Endothelial cell of umbilical vein (primary cell): ENCODE results near the gene THEMIS2. TPM values are rescaled to one million over a fixed set of nuclear protein-coding genes. Genes with fewer than 3 reads are reported as not detected.
A peak's percentile ranks its signal among the peaks of the same experiment; 100 is the strongest.

Source experiments
- BruUV-seq: library from RNA; stranded (reverse); fragments of 400-500 nt; replicated peaks from 2 replicates; lab custom pipeline; 2021; lab: Mats Ljungman, UMichigan
- CTCF ChIA-PET: fragments of 300-600, 350-600 bp; sonication (Branson Sonifier 250); formaldehyde crosslinking; loops from one replicate; lab custom pipeline; 2021; ENCODE audit warnings: antibody characterized with exemption, inconsistent platforms; lab: Charles Lee
- POLR2A ChIA-PET: fragments of 300-600, 350-600 bp; sonication (Branson Sonifier 250); formaldehyde crosslinking; loops from one replicate; lab custom pipeline; 2021; ENCODE audit warnings: antibody characterized with exemption, inconsistent platforms; lab: Charles Lee
- DNase-seq: peaks from one replicate; pipeline ENCODE4 v3.0.0-alpha.2; 2011; ENCODE audit warnings: low read depth, low spot score
- FAIRE-seq: peaks from 2 replicates; lab custom pipeline; 2011; peaks lifted over from hg19 to GRCh38; lab: Jason Lieb, UNC
- H2AFZ ChIP-seq: 2 replicates; pipeline ENCODE4 v1.6.0; 2012; ENCODE audit warnings: low read depth, low read length, control low read depth, inconsistent platforms
- H3K27ac ChIP-seq: 2 replicates; pipeline ENCODE4 v1.5.1; 2011; ENCODE audit warnings: low read depth, mild to moderate bottlenecking, control low read depth, low read length, moderate library complexity; ENCODE audit not compliant: insufficient read depth
- H3K27me3 ChIP-seq, 2 experiments: 2 replicates each; pipeline versions ENCODE4 v1.6.0 to v1.6.1; 2011; ENCODE audit warnings: low read length in 2 of 2, mixed read lengths in 1 of 2; ENCODE audit not compliant: control insufficient read depth in 2 of 2, insufficient read depth in 2 of 2
- H3K36me3 ChIP-seq, 2 experiments: 2 replicates in 1 of 2; 3 replicates in 1 of 2; pipeline ENCODE4 v1.5.1; 2011; ENCODE audit warnings: low read length in 2 of 2, mild to moderate bottlenecking in 1 of 2, moderate library complexity in 1 of 2; ENCODE audit not compliant: control insufficient read depth in 2 of 2, insufficient read depth in 2 of 2; ENCODE audit errors: extremely low read depth in 1 of 2
- H3K4me1 ChIP-seq: 3 replicates; pipeline ENCODE4 v1.5.1; 2011; ENCODE audit warnings: mild to moderate bottlenecking, low read length; ENCODE audit not compliant: control insufficient read depth, insufficient read depth; ENCODE audit errors: extremely low read depth
- H3K4me2 ChIP-seq: 2 replicates; pipeline ENCODE4 v1.6.1; 2011; ENCODE audit warnings: low read length, control low read depth, mixed read lengths; ENCODE audit not compliant: insufficient read depth
- H3K4me3 ChIP-seq, 3 experiments: fragments of 200-600 bp in 1 of 3; sonication (generic), shearing (Covaris generic) in 1 of 3; replicated peaks in 1 of 3; 2 replicates each; pipeline ENCODE4 v1.5.1; 2011 to 2016; ENCODE audit warnings: control low read depth in 3 of 3, low read length in 3 of 3, mild to moderate bottlenecking in 2 of 3, inconsistent platforms in 1 of 3, low read depth in 1 of 3, moderate library complexity in 1 of 3; ENCODE audit not compliant: insufficient read depth in 1 of 3
- H3K79me2 ChIP-seq: 2 replicates; pipeline ENCODE4 v1.6.0; 2012; ENCODE audit warnings: low read length, inconsistent platforms; ENCODE audit not compliant: control insufficient read depth, insufficient read depth
- H3K9ac ChIP-seq: replicated peaks from 2 replicates; pipeline ENCODE3; 2011; ENCODE audit warnings: low read length, control low read depth; ENCODE audit not compliant: insufficient read depth; ENCODE audit errors: extremely low read depth
- H3K9me1 ChIP-seq: replicated peaks from 3 replicates; pipeline ENCODE4 v1.6.0; 2011; ENCODE audit warnings: mild to moderate bottlenecking, low read length; ENCODE audit not compliant: control insufficient read depth, insufficient read depth; ENCODE audit errors: extremely low read depth
- H3K9me3 ChIP-seq: replicated peaks from 2 replicates; pipeline ENCODE4 v1.5.1; 2012; ENCODE audit warnings: low read length, inconsistent platforms; ENCODE audit not compliant: control insufficient read depth, insufficient read depth
- H4K20me1 ChIP-seq: replicated peaks from 2 replicates; pipeline ENCODE3; 2011; ENCODE audit warnings: mild to moderate bottlenecking, low read length; ENCODE audit not compliant: control insufficient read depth, insufficient read depth; ENCODE audit errors: extremely low read depth
- EZH2 ChIP-seq: IDR thresholded peaks from 2 replicates; pipeline ENCODE4 v1.6.1; 2012; ENCODE audit warnings: borderline replicate concordance, low read depth, mild to moderate bottlenecking, moderate library complexity, low read length, inconsistent platforms; ENCODE audit not compliant: severe bottlenecking
- FOS ChIP-seq: IDR thresholded peaks from 2 replicates; pipeline ENCODE4 v1.6.1; 2011; ENCODE audit warnings: mild to moderate bottlenecking, low read length, moderate library complexity, borderline replicate concordance; ENCODE audit not compliant: insufficient read depth
- GATA2 ChIP-seq: IDR thresholded peaks from 2 replicates; pipeline ENCODE4 v1.7.0; 2011; ENCODE audit warnings: low read depth, mild to moderate bottlenecking, moderate library complexity, mixed read lengths, low read length; ENCODE audit not compliant: insufficient read length, insufficient read depth
- JUN ChIP-seq: IDR thresholded peaks from 2 replicates; pipeline ENCODE4 v1.6.1; 2011; ENCODE audit warnings: borderline replicate concordance, low read depth; ENCODE audit not compliant: insufficient read length, insufficient read depth
- MYC ChIP-seq: IDR thresholded peaks from one replicate; pipeline ENCODE4 v1.6.1; 2011; ENCODE audit warnings: mild to moderate bottlenecking, low read depth, low read length
- POLR2A ChIP-seq: IDR thresholded peaks from 2 replicates; pipeline ENCODE4 v1.6.1; 2012; ENCODE audit warnings: low read depth, mild to moderate bottlenecking, control low read depth, low read length
- POLR2AphosphoS5 ChIP-seq: IDR thresholded peaks from 2 replicates; pipeline ENCODE4 v1.6.1; 2012; ENCODE audit warnings: low read depth, mild to moderate bottlenecking, control low read depth, low read length, moderate library complexity; ENCODE audit not compliant: insufficient read depth
- dilution Hi-C: fragments of 300-500 bp; cut with MboI; formaldehyde crosslinking; loops from one replicate; pipeline ENCODE4 v1.15.0; 2019; ENCODE audit warnings: low sequenced_read_pairs; ENCODE audit not compliant: extremely low pct_ligation_motif_present
- intact Hi-C: fragments of 100-400 bp; cut with micrococcal nuclease; formaldehyde crosslinking; loops from one replicate; pipeline ENCODE4 v1.10.0; 2022
- polyA plus RNA-seq, 4 experiments: library from polyadenylated mRNA; depleted of rRNA in 3 of 4; stranded (reverse) in 3 of 4; unstranded in 1 of 4; fragments of >200 nt; gene quantifications; 2 replicates each; pipeline versions ENCODE4 v1.2.1 to v1.2.3, GENCODE V29; 2011 to 2012; ENCODE audit warnings: missing spikeins in 1 of 4
- total RNA-seq: library from RNA; stranded (reverse); gene quantifications from 2 replicates; pipeline ENCODE4 v1.2.3, GENCODE V29; 2021
- TF ChIP-seq, protein P1 (sequence below): IDR thresholded peaks from 2 replicates; pipeline ENCODE4 v1.6.1; 2011; ENCODE audit not compliant: insufficient read depth, insufficient read length
- TF ChIP-seq, protein P2 (sequence below), 2 donors: IDR thresholded peaks; 1 replicate in 1 of 2; 2 replicates in 1 of 2; pipeline ENCODE4 v1.5.1; 2011; ENCODE audit warnings: low read length in 2 of 2, mild to moderate bottlenecking in 2 of 2, moderate library complexity in 2 of 2, control low read depth in 1 of 2, inconsistent platforms in 1 of 2, low read depth in 1 of 2; ENCODE audit not compliant: insufficient read depth in 1 of 2; ENCODE audit errors: extremely low read depth in 1 of 2

The THEMIS2 gene
- total and polyA plus RNA-seq, 2 donors (not counting 3 experiments of a cell fraction or from before 2014, with no cell fraction given), result 11.1 to 15.7 TPM

DNA sequence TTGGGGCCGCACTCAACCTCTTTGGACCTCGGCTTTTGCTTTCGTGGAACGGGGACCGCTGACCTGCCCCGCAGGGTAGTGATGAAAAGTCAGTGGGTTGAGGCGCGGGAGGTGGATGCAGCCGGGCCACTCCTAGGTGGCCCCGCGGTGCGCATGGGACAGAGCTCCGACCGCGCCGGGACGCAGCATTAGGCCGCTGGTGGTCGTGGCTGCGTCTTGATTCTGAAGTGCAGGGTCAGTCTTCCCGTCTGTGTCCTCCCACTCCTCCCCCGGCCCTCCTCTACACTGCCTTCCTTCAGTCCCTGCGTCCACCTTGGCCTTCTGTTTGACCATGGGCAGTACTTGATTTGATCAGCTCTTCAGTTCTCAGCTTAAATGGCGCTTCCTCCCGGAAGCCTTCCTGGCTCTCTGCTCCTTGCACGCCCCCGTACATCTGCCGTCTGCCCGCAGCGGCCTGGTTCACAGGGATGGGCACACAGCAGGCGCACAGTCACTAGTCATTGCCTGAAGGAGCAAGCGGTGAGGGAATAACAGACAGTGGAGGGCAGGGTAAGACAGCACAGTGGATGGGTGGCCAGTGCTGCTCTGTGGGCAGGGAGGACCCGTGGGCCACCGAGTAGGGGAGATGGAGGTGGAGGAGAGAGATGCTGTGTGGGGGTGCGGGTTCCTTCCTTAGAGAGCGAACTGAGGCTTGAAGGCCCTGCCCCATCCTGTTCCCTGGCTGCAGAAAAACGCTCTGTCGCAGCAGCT, 633 bp downstream of the THEMIS2 start:
- intact Hi-C loops, result loop anchor here (5.0 kb wide), 1 partner anchor 604 kb away; no protein-coding TSS in a partner anchor
- Histone ChIP-seq H4K20me1 (no peaks in the 10 kb centered on the region), H3K36me3 (no peaks in the 10 kb centered on the region), H3K27ac (no peak overlapping the region), H3K27me3 (no peaks in the 10 kb centered on the region), H3K79me2 (no peaks in the 10 kb centered on the region), H3K4me1 (peaks cover 9% of the 10 kb centered on the region), H3K4me2 (peak overlapping the region; percentile 70), H3K9me1 (no peaks in the 10 kb centered on the region), H2AFZ (peak overlapping the region; percentile 95), H3K9me3 (no peaks in the 10 kb centered on the region), H3K9ac (peak overlapping the region; percentile 49), H3K4me3 (peak overlapping the region; percentile 59 to 78 (median 77))
- CTCF ChIA-PET, result interaction anchor here (1.0 kb wide), 2 partner anchors 15 to 18 kb away, joined by 3 to 8 read pairs; no protein-coding TSS in a partner anchor
- BruUV-seq, result TSS peak; percentile 58
- POLR2A ChIA-PET, result interaction anchor here (0.6 kb wide), 1 partner anchor 311 kb away, joined by 3 read pairs; no protein-coding TSS in a partner anchor
- no peak for TF ChIP-seq JUN
- TF ChIP-seq POLR2A, result peak; percentile 4
- no peak for TF ChIP-seq GATA2
- no peak for TF ChIP-seq MYC
- TF ChIP-seq POLR2AphosphoS5, result no peak
- FAIRE-seq (no peak), DNase-seq (peak; percentile 37)
- dilution Hi-C loops, result no loop called here

DNA sequence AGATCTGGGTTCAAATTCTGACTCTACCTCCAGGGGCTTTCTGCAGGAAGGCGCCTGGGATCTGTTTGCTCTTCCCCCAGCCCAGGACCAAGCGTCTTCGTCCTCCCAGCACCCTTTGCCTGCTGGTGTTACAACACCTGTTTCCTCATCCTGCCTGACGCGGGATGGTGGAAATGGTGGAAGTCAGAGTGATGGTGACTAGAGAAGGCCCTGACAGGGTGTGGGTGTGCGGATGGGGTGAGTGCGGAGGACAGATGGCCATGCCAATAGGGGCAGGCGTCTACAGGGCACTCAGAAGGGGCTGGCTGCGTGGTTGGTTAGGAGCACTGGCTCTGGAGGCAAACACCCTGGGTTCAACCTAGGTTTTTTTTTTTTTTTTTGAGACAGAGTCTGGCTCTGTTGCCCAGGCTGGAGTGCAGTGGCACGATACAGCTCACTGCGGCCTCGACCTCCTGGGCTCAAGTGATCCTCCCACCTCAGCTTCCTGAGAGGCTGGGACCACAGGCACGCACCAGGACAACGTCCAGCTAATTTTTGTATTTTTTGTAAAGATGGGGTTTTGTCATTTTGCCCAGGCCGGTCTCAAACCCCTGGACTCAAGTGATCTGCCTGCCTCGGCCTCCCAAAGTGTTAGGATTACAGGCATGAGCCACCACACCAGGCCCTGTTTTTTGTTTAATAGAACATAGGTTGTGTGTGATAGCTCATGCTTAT, 1.5 kb downstream of the THEMIS2 start:
- DNase-seq, result peak; percentile 57

More for the DNA sequence above, 1.5 kb downstream of the THEMIS2 start:
- ChIA-PET POLR2A (interaction anchor here (0.6 kb wide), 1 partner anchor 310 kb away, joined by 3 read pairs; no protein-coding TSS in a partner anchor), CTCF (interaction anchor here (1.5 kb wide), 1 partner anchor 16 kb away, joined by 7 read pairs; no protein-coding TSS in a partner anchor)
- no TSS peak for BruUV-seq
- Histone ChIP-seq H3K9ac (no peak overlapping the region), H3K4me3 (no peak overlapping the region), H4K20me1 (no peaks in the 10 kb centered on the region), H3K9me1 (no peaks in the 10 kb centered on the region), H3K36me3 (no peaks in the 10 kb centered on the region), H3K27me3 (no peaks in the 10 kb centered on the region), H3K27ac (no peak overlapping the region), H3K79me2 (no peaks in the 10 kb centered on the region), H2AFZ (no peak overlapping the region), H3K4me1 (peaks cover 9% of the 10 kb centered on the region), H3K4me2 (no peak overlapping the region), H3K9me3 (no peaks in the 10 kb centered on the region)
- dilution Hi-C loops, result no loop called here
- no peak for FAIRE-seq
- intact Hi-C loops, result loop anchor here (5.0 kb wide), 1 partner anchor 603 kb away; no protein-coding TSS in a partner anchor
- TF ChIP-seq FOS (no peak), POLR2A (no peak), GATA2 (no peak), JUN (no peak), EZH2 (no peak), MYC (no peak), POLR2AphosphoS5 (no peak)
- TF ChIP-seq, protein P1, sequence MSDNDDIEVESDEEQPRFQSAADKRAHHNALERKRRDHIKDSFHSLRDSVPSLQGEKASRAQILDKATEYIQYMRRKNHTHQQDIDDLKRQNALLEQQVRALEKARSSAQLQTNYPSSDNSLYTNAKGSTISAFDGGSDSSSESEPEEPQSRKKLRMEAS, result no peak
- TF ChIP-seq, protein P2, sequence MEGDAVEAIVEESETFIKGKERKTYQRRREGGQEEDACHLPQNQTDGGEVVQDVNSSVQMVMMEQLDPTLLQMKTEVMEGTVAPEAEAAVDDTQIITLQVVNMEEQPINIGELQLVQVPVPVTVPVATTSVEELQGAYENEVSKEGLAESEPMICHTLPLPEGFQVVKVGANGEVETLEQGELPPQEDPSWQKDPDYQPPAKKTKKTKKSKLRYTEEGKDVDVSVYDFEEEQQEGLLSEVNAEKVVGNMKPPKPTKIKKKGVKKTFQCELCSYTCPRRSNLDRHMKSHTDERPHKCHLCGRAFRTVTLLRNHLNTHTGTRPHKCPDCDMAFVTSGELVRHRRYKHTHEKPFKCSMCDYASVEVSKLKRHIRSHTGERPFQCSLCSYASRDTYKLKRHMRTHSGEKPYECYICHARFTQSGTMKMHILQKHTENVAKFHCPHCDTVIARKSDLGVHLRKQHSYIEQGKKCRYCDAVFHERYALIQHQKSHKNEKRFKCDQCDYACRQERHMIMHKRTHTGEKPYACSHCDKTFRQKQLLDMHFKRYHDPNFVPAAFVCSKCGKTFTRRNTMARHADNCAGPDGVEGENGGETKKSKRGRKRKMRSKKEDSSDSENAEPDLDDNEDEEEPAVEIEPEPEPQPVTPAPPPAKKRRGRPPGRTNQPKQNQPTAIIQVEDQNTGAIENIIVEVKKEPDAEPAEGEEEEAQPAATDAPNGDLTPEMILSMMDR (IDR thresholded peaks at IDR 0.05; ENCODE audit: extremely low read depth in 1 of 2, insufficient read depth in 1 of 2, low read depth in 1 of 2, low read length in 2 of 2), result no peak
